Upper lobe of left lung (tissue), 4 donors: Measurements from ENCODE around the gene TOM1L2.

Experiments used
- CTCF ChIP-seq, 6 experiments: fragments of 450-650 bp in 4 of 6; fragments of 200-600 bp in 2 of 6; sonication (generic) in 2 of 6; IDR thresholded peaks; one replicate each; pipeline ENCODE4 v1.5.1; 2016 to 2019; ENCODE audit warnings: antibody characterized with exemption in 6 of 6
- POLR2A ChIP-seq, 4 donors: fragments of 450-650 bp; IDR thresholded peaks; one replicate each; pipeline ENCODE4 v1.5.1; 2016 to 2017; ENCODE audit warnings: antibody characterized with exemption in 4 of 4, mild to moderate bottlenecking in 2 of 4
- POLR2AphosphoS5 ChIP-seq, 2 donors: sonication (generic); formaldehyde crosslinking; IDR thresholded peaks; one replicate each; pipeline ENCODE4 v1.5.1; 2017; ENCODE audit warnings: antibody characterized with exemption in 2 of 2

GRCh38 chr17:17853811-17854447 is 118.3 kb downstream of the TOM1L2 start:
- no peak for TF ChIP-seq CTCF (IDR thresholded peaks at IDR 0.05)
- TF ChIP-seq POLR2A (IDR thresholded peaks at IDR 0.05), result no peak
- TF ChIP-seq POLR2AphosphoS5 (IDR thresholded peaks at IDR 0.05), result no peak
